Stimulated activated CD8-positive, alpha-beta memory T cell treated with anti-CD3 and anti-CD28 coated beads, Interleukin-7, amount 100 ng/mL, for 4 hours (primary cell): Measurements from ENCODE around the gene PRR18.

Experiments used
- DNase-seq, 2 donors: peaks; one replicate each; pipeline ENCODE4 v3.0.0-alpha.2; 2020; ENCODE audit warnings: low read depth in 2 of 2

Gene PRR18

DNA sequence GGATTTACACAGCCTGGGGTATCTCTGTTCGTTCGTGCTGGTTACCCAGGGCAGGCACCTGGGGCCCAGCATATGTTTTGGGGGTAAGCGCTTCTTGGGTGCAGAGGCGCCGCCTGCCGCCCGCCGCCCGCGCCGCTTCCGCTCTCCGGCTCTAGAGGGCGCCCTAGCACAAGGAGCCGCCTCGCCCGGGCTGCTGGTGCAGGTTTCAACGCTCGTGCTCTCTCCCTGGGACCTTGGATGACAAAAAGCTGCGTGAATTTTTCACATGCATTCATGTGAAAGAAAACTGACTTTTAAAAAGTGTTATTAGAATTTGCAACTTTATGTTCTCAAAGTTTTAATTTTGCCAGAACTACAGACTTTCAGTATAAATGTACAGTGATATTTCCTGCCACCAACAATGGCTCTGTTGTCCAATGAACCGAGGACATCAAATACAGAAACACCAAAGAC is 32.5 kb downstream of the PRR18 start:
- DNase-seq: peak; percentile 39 to 62

DNA sequence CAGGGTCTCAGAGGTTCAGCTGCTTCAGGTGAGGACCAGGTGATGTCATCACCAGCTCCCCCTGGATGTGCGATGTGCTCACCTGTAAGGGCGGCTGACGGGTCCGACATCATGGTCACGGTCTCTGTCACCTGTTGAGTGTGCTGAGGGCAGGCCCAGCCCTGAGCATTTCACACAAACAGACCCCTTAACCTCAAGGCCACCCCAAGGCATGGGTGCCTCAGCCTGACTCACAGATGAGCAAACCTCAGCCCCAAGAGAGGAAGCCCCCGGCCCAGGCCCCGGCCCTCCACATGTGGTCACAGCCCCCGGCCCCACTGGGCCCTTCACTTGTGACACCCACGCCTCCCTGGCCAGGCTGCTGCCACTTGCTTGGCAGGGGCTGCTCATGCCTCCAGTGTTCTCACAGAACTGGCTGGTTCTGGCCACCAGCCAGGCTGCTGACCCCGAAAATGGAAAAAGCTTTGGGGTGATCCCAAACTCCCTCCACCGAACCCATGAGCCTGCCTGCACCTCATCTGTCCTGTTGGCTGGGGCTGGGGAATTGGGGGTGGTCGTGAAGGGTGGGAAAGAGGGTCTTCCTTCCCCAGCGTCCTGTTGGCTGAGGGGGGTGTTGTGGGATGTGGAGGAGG is 33.3 kb downstream of the PRR18 start:
- no peak for DNase-seq

DNA sequence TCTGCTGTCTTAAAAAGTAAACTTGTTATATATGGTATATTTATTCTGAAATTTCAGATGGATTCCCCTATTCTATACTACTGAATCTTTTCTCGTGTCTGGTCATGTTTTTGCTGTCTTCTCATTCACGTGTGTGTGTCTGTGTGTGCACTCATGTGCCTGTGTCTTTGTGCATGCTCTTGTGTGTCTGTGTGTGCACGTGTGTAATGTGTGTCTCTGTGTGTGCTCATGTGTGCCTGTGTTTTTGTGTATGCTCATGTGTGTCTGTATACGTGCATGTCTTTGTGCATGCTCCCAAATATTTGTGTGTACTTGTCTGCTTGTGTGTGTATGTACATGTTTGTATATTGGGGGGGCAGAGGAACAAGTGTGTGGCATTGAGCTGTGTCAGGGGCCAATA is 34.0 kb downstream of the PRR18 start:
- no peak for DNase-seq

DNA sequence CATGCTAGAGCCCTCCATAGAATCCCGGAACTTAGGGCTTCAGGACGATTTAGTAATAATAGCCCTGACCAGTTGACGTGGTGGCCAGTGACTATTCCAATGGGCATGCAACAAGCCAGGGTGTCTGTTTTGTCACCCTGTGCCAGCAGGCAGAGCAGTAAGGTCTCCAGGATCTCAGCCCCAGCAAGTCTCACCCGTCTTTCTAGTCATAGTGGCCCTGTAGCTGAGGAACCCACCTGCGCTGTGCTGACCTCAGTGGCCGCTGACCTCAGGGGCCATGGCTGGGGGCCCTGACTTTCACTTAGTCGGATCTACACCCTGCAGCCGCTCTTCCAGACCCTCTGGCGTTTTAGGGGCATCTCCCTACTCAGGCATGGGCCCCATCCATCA is 36.8 kb downstream of the PRR18 start:
- no peak for DNase-seq

DNA sequence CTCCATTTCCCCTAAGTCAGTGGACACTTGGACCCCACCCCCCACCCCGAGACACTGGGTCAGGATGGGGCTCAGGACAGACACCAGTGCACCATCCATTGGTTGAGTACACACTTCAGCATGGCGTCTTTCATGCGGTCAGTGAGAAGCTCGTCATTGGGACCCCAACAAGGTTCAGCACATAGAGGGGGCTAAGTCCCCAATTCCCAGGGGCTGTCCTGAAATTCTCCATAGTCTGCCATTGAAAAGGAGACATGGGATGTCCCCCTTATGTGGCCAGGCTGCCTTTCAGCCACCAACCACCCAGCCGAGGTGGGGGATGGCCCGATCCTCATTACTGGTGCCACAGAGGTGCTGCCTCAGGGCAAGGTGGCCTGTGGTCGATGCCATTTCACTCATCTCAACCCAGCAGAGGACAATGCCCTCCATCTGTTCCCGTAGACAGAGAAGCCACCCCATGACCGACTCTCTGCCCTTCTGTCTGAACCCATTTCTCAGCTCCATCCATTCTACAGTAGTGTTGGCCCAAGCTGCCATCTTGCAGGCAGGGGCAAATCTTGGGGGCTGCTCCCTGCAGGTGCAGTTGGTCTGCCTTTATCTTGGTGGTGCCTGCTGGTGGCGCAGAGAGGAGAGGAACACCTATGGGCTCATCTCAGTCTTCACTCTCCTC is 37.4 kb downstream of the PRR18 start:
- no peak for DNase-seq

DNA sequence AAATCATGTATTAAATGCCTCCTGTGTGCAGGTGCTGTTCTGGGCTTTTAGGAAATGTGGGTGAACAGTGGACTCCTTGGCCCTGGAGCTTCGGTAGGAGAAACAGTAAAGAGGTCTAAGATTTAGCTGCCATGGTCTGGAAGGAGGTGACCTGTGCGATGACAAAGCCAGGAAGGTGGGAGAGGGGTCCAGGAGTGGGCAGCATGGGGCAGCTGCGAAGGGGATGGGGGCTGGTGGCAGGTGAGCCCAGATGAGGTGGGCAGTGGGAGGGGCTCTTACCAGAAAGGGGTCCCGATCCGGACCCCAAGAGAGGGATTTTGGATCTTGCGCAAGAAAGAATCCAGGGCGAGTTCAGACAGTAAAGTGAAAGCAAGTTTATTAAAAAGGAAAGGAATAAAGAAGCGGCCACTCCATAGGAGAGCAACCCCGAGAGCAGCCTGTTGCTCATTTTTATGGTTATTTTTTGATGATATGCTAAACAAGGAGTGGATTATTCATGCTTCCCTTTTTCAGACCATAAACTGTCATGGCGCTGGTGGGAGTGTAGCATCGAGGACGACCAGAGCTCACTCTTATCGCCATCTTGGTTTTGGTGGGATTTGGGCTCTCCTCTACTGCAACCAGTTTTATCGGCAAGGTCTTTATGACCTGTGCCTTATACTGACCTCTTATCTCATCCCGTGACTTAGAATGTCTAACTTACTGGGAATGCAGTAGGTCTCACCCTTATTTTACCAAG is 38.7 kb downstream of the PRR18 start:
- DNase-seq: no peak

DNA sequence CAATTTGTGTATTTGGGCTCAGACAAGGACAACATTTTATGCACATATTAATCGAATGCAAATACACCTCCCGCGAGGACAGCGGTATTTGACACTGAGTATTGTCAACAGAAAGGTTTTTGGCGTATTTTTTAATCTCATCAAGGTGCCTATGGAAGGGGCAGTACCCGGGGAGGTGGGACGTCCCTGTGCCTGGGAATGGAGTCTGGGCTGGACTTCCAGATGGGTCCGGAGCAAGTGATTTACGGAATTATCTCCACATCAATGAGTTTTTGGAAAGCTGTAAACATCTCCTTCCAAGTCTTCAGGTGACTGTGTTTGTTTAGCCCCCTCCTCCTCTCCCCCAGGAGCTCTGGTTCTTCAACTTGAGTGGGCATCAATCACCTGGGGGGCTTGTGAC is 39.8 kb downstream of the PRR18 start:
- no peak for DNase-seq

DNA sequence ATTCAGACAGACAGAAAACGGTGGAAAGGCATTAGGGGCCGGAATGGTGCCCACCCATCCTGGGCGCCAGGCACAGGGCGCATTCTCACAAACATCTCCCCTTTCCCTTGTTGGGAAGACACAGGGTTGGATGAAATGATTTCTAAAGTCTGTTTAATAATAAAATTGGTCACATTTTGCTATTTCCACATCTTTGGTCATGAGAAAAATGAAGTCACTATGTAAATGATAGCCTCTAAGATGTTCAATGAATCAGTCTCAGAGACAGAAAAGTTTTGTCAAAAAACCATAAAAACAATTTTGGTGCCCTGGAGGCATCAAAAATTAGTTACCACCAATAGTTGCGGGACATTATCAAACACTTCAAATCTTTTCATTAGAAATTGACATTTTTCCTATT is 40.7 kb downstream of the PRR18 start:
- no peak for DNase-seq

DNA sequence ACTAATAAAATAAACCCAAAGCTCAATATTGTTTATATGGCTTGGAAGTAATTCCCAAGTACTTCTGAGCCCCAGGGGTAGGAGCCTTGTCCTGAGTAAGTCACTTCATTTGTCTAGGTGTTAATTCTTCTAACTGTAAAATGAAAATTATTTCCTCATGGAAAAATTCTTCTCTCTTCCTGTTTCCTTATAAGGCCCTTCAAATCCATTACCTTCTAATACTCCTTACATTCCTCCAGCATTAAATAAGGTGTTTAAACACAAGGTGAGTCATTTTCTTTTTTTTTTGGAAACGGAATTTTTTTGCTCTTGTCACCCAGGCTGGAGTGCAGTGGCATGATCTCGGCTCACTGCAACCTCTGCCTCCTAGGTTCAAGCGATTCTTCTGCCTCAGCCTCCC is 41.9 kb downstream of the PRR18 start:
- no peak for DNase-seq

DNA sequence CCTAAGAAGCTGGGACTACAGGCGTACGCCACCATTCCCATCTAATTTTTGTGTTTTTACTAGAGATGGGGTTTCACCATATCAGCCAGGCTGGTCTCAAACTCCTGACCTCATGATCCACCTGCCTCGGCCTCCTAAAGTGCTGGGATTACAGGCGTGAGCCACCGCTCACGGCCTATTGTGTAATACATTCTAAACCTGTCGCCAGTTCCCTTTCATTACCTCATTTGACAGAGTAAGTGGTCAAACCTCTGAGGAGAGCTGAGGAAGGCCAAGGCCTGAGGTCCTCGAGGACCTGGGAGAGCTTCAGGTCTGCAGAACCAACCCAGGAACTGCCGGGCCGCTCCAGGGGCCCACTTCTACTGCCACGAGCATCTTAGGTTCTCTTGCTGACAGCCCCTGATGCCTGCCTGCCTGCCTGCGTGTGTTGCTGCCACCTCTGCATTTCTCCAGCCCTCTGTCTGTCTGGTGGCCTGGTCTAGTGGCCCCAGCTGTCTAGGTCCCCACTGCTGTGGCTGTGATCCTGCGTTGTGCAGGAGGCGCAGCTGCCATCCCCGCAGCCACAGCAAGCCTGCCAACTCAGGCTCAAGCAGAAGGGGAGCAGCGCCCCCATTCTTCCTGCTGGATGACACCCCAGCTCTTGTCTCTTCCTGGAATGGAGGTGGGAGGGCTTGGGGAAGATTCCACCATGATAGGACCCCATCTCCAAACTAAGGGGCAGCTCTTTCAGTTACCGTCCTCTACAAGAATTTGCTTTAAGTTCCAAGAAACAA is 45.3 kb downstream of the PRR18 start:
- no peak for DNase-seq

DNA sequence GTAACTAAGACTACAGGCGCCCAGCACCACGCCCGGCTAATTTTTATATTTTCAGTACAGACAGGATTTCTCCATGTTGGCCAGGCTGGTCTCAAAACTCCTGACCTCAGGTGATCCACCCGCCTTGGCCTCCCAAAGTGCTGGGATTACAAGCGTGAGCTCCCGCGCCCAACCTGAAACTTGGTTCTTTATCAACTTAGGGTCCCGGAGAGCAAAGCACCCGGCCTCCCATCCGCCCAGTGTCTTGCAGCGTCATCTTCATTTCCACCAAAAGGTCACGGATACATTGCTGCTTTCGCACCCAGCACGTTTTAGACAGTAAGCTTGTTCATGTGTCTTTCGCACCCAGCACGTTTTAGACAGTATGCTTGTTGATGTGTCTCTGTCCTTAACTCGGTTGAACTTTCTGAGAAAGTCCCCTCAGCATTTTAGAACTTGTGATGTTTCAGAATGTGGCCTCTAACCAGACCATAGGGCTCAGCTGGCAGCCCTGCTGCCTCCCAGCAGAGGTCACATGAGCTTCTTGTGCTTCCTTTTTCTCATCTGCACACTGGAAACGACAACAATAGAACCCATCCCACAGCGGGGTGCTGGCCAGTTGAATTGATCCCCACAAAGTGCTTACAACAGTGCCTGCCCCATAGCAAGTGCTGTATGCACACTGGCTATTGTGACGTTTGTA is 48.8 kb downstream of the PRR18 start:
- no peak for DNase-seq

DNA sequence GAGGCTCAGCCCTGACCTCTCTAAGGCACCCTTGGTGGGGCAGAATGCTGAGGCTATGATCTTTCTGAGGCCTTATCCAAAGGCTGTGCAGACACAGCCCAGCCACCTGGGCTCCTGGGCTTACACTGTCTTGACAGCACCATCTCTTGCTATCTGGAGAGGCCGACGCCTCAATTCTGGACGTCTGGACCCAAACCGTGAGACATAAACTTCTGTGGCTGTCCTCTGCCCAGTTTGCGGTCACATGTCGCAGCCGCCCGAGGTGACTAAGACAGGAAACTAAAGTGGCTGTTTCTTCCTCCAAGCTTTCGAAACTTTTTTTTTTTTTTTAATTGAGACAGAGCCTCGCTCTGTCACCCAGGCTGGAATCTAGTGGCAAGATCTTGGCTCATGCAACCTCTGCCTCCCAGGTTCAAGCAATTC is 49.3 kb downstream of the PRR18 start:
- DNase-seq: no peak

DNA sequence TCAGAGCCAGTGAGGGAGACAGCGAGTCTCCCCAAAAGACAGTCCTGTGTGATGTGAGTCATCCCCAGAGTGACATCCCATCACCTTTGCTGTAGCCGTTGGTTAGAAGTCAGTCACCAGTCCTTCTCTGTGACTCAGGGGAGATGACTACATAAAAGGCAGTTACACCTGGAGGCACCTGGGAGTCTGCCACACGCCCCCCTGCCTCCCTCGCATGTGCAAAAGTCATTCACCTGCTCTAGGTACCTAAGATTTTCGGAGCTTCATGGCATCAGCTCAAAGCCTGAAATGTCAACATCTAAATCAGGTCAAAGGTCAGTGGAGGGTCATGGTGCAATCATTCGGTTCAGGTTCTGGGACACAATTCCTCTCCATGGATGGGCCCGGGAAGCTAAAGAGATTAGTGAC is 50.3 kb downstream of the PRR18 start:
- DNase-seq: peak in 1 of 2 donors; percentile 48
